Loucy (cell line): ENCODE measurements around the gene MAN2A1.

Experiments
- EZH2phosphoT487 ChIP-seq: fragments of 200-600 bp; IDR thresholded peaks from 2 replicates; pipeline ENCODE4 v1.6.1; 2018; ENCODE audit warnings: antibody characterized with exemption, mild to moderate bottlenecking, moderate library complexity, borderline replicate concordance
- TF ChIP-seq, protein P1 (sequence below): fragments of 200-600 bp; sonication (generic); conservative IDR thresholded peaks from 2 replicates; pipeline ENCODE4 v1.5.1; 2014; ENCODE audit warnings: mild to moderate bottlenecking, antibody characterized with exemption, low read length

DNA sequence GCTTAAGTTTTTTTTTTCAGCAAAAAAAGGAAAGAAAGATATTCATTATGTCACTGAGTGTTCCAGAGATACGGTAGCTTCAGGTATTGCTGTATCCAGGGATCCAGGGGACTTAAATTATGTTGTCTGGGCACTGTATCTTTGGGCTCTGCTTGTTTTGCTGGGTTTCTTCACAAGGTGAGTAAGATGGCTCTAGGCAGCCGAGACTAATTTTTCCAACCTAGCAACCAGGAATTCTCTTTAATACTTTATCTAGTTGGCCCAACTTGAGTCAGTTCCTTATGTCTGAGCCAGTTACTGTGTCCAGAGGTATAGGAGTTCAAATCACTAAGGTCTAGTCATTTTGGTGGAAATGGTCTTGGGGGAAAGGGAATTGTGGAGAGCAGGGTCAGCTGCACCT is 66.0 kb downstream of the MAN2A1 start:
- TF ChIP-seq, protein P1, sequence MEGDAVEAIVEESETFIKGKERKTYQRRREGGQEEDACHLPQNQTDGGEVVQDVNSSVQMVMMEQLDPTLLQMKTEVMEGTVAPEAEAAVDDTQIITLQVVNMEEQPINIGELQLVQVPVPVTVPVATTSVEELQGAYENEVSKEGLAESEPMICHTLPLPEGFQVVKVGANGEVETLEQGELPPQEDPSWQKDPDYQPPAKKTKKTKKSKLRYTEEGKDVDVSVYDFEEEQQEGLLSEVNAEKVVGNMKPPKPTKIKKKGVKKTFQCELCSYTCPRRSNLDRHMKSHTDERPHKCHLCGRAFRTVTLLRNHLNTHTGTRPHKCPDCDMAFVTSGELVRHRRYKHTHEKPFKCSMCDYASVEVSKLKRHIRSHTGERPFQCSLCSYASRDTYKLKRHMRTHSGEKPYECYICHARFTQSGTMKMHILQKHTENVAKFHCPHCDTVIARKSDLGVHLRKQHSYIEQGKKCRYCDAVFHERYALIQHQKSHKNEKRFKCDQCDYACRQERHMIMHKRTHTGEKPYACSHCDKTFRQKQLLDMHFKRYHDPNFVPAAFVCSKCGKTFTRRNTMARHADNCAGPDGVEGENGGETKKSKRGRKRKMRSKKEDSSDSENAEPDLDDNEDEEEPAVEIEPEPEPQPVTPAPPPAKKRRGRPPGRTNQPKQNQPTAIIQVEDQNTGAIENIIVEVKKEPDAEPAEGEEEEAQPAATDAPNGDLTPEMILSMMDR = no peak
- TF ChIP-seq EZH2phosphoT487 = no peak
